H1 (cell line): ENCODE data around the gene KIDINS220. TPM values are rescaled to one million over a fixed set of nuclear protein-coding genes. Genes with fewer than 3 reads are reported as not detected.

Experiments used
- CTCF ChIA-PET: fragments of 300-600 bp; sonication (Branson Sonifier 250); formaldehyde crosslinking; loops from one replicate; lab custom pipeline; 2021; ENCODE audit not compliant: partially characterized antibody; lab: Charles Lee
- POLR2A ChIA-PET: fragments of 300-600 bp; sonication (Branson Sonifier 250); formaldehyde crosslinking; loops from one replicate; lab custom pipeline; 2021; ENCODE audit warnings: inconsistent platforms; ENCODE audit not compliant: partially characterized antibody; lab: Charles Lee
- DNase-seq, 2 experiments: peaks; one replicate each; pipeline versions ENCODE4 v3.0.0 to v3.0.0-alpha.2; 2010 to 2022; ENCODE audit warnings: low spot score in 2 of 2, low read depth in 1 of 2, mixed read lengths in 1 of 2
- FAIRE-seq: peaks from 2 replicates; lab custom pipeline; 2011; peaks lifted over from hg19 to GRCh38; lab: Jason Lieb, UNC
- H2AFZ ChIP-seq: 2 replicates; pipeline ENCODE4 v1.8.1; 2012; ENCODE audit warnings: low read length, inconsistent platforms
- H2AK5ac ChIP-seq: 2 replicates; pipeline ENCODE4 v1.6.1; 2013; ENCODE audit warnings: low read depth, low read length
- H2BK120ac ChIP-seq: replicated peaks from 2 replicates; pipeline ENCODE3; 2013; ENCODE audit warnings: low read depth, low read length, inconsistent platforms
- H2BK12ac ChIP-seq: 2 replicates; pipeline ENCODE4 v1.6.1; 2013; ENCODE audit warnings: low read depth, low read length
- H2BK15ac ChIP-seq: 2 replicates; pipeline ENCODE4 v1.6.1; 2013; ENCODE audit warnings: low read length
- H2BK20ac ChIP-seq: 2 replicates; pipeline ENCODE4 v1.6.1; 2013; ENCODE audit warnings: low read length
- H2BK5ac ChIP-seq: 2 replicates; pipeline ENCODE4 v1.6.1; 2013; ENCODE audit warnings: low read depth, low read length
- H3K14ac ChIP-seq: 2 replicates; pipeline ENCODE4 v1.6.1; 2013; ENCODE audit warnings: inconsistent platforms; ENCODE audit not compliant: insufficient read length
- H3K18ac ChIP-seq: 2 replicates; pipeline ENCODE4 v1.6.1; 2013; ENCODE audit warnings: low read length; ENCODE audit errors: extremely low read depth
- H3K23ac ChIP-seq: 2 replicates; pipeline ENCODE4 v1.6.1; 2013; ENCODE audit warnings: inconsistent platforms; ENCODE audit not compliant: insufficient read length
- H3K23me2 ChIP-seq: 2 replicates; pipeline ENCODE4 v1.6.1; 2013; ENCODE audit warnings: low read depth, low read length
- H3K27ac ChIP-seq: 2 replicates; pipeline ENCODE4 v1.6.1; 2011; ENCODE audit warnings: low read depth, low read length, inconsistent platforms
- H3K27me3 ChIP-seq, 4 experiments: replicated peaks in 1 of 4; 1 replicate in 1 of 4; 2 replicates in 3 of 4; pipeline versions ENCODE4 v1.6.1 to v1.8.1; 2011 to 2013; ENCODE audit warnings: low read length in 3 of 4, mild to moderate bottlenecking in 3 of 4, inconsistent platforms in 2 of 4, mixed read lengths in 2 of 4, moderate library complexity in 1 of 4; ENCODE audit not compliant: control insufficient read depth in 3 of 4, insufficient read depth in 3 of 4; ENCODE audit errors: extremely low read depth in 1 of 4
- H3K36me3 ChIP-seq, 4 experiments: 2 replicates each; pipeline versions ENCODE4 v1.6.1 to v1.8.1; 2011 to 2013; ENCODE audit warnings: mild to moderate bottlenecking in 4 of 4, low read length in 3 of 4, moderate library complexity in 2 of 4, control low read depth in 1 of 4, inconsistent platforms in 1 of 4; ENCODE audit not compliant: insufficient read depth in 4 of 4, control insufficient read depth in 2 of 4
- H3K4ac ChIP-seq: replicated peaks from 2 replicates; pipeline ENCODE3; 2013; ENCODE audit warnings: low read length, low read depth, mixed read lengths, inconsistent platforms; ENCODE audit not compliant: insufficient read length
- H3K4me1 ChIP-seq, 4 experiments: replicated peaks in 1 of 4; 1 replicate in 1 of 4; 2 replicates in 3 of 4; pipeline versions ENCODE4 v1.6.1 to v1.8.1; 2011 to 2013; ENCODE audit warnings: low read length in 3 of 4, inconsistent platforms in 2 of 4, mixed read lengths in 1 of 4; ENCODE audit not compliant: insufficient read depth in 4 of 4, control insufficient read depth in 3 of 4
- H3K4me2 ChIP-seq, 2 experiments: 2 replicates each; pipeline versions ENCODE4 v1.6.1 to v1.8.1; 2011 to 2013; ENCODE audit warnings: low read depth in 2 of 2, low read length in 2 of 2, control low read depth in 1 of 2, inconsistent platforms in 1 of 2, mild to moderate bottlenecking in 1 of 2; ENCODE audit not compliant: insufficient read depth in 1 of 2
- H3K4me3 ChIP-seq, 4 experiments: fragments of 200-600, 300-600 bp in 1 of 4; sonication (generic), shearing (Covaris generic), sonication (Bioruptor Twin) in 1 of 4; 2 replicates each; pipeline versions ENCODE4 v1.5.1 to v1.8.1; 2011 to 2016; ENCODE audit warnings: low read length in 4 of 4, low read depth in 3 of 4, control low read depth in 2 of 4, inconsistent platforms in 2 of 4, mild to moderate bottlenecking in 2 of 4, mixed read lengths in 1 of 4, moderate library complexity in 1 of 4; ENCODE audit not compliant: insufficient read depth in 2 of 4; ENCODE audit errors: extremely low read depth in 1 of 4
- H3K56ac ChIP-seq: replicated peaks from 2 replicates; pipeline ENCODE3; 2013; ENCODE audit warnings: low read depth, mild to moderate bottlenecking, mixed read lengths, low read length, inconsistent platforms; ENCODE audit not compliant: insufficient read length
- H3K79me1 ChIP-seq: 2 replicates; pipeline ENCODE4 v1.6.1; 2013; ENCODE audit warnings: low read depth, low read length, control low read depth
- H3K79me2 ChIP-seq, 2 experiments: 2 replicates each; pipeline versions ENCODE4 v1.6.1 to v1.8.1; 2012 to 2013; ENCODE audit warnings: low read length in 2 of 2, mild to moderate bottlenecking in 2 of 2, inconsistent platforms in 1 of 2; ENCODE audit not compliant: insufficient read depth in 2 of 2, control insufficient read depth in 1 of 2
- H3K9ac ChIP-seq, 4 experiments: replicated peaks in 1 of 4; 1 replicate in 1 of 4; 2 replicates in 3 of 4; pipeline versions ENCODE4 v1.6.1 to v1.8.1; 2011 to 2013; ENCODE audit warnings: low read depth in 3 of 4, low read length in 3 of 4, control low read depth in 2 of 4, mild to moderate bottlenecking in 2 of 4, moderate library complexity in 2 of 4, inconsistent platforms in 1 of 4; ENCODE audit errors: extremely low read depth in 1 of 4
- H3K9me3 ChIP-seq, 2 experiments: 2 replicates each; pipeline versions ENCODE4 v1.6.1 to v1.8.1; 2012 to 2013; ENCODE audit warnings: mild to moderate bottlenecking in 2 of 2, moderate library complexity in 2 of 2, control low read depth in 1 of 2, inconsistent platforms in 1 of 2, low read depth in 1 of 2, low read length in 1 of 2, mixed read lengths in 1 of 2; ENCODE audit not compliant: insufficient read depth in 2 of 2
- H4K20me1 ChIP-seq, 2 experiments: replicated peaks in 1 of 2; 2 replicates each; pipeline versions ENCODE3 to v1.8.1; 2011 to 2013; ENCODE audit warnings: inconsistent platforms in 2 of 2, low read length in 2 of 2, mild to moderate bottlenecking in 1 of 2; ENCODE audit not compliant: insufficient read depth in 2 of 2, control insufficient read depth in 1 of 2
- H4K5ac ChIP-seq: 2 replicates; pipeline ENCODE4 v1.6.1; 2013; ENCODE audit warnings: low read length, low read depth, mixed read lengths, inconsistent platforms; ENCODE audit not compliant: insufficient read length
- H4K8ac ChIP-seq: 2 replicates; pipeline ENCODE4 v1.8.0; 2013; ENCODE audit warnings: mild to moderate bottlenecking, moderate library complexity, low read length, inconsistent platforms; ENCODE audit not compliant: insufficient read depth; ENCODE audit errors: extremely low read depth
- H4K91ac ChIP-seq: replicated peaks from 2 replicates; pipeline ENCODE3; 2013; ENCODE audit warnings: low read length, mixed read lengths, inconsistent platforms; ENCODE audit not compliant: insufficient read length
- ATF2 ChIP-seq: IDR thresholded peaks from 2 replicates; pipeline ENCODE4 v1.6.1; 2012; ENCODE audit warnings: low read length, inconsistent platforms
- BCL11A ChIP-seq, 2 experiments: IDR thresholded peaks; one replicate each; pipeline ENCODE4 v1.6.1; 2011; ENCODE audit warnings: low read depth in 2 of 2, low read length in 2 of 2, mild to moderate bottlenecking in 2 of 2
- CBX8 ChIP-seq: fragments of 300-800, 300-1000 bp; sonication (generic); IDR thresholded peaks from 2 replicates; pipeline ENCODE4 v1.7.1; 2016; ENCODE audit warnings: low read depth, low read length, borderline replicate concordance
- CTBP2 ChIP-seq: IDR thresholded peaks from 2 replicates; pipeline ENCODE4 v1.7.0; 2011; ENCODE audit warnings: borderline replicate concordance, mild to moderate bottlenecking, moderate library complexity, mixed read lengths, low read length; ENCODE audit not compliant: insufficient read depth, insufficient read length
- HDAC6 ChIP-seq: IDR thresholded peaks from one replicate; pipeline ENCODE4 v1.7.1; 2012; ENCODE audit warnings: low read depth, mild to moderate bottlenecking, inconsistent platforms, low read length, moderate library complexity
- SIX5 ChIP-seq: IDR thresholded peaks from 2 replicates; pipeline ENCODE4 v1.6.1; 2011; ENCODE audit warnings: mild to moderate bottlenecking, low read depth, low read length
- SRF ChIP-seq: IDR thresholded peaks from 2 replicates; pipeline ENCODE4 v1.6.1; 2011; ENCODE audit warnings: mild to moderate bottlenecking, low read depth, low read length, moderate library complexity
- WGBS, 2 experiments: shearing (Covaris generic) in 1 of 2; methylation state at CpG; one replicate each; pipeline versions ENCODE4 v1.1.6 to v1.1.7; 2013 to 2015; ENCODE audit warnings: low lambda C conversion rate in 2 of 2, mixed read lengths in 2 of 2, inconsistent platforms in 1 of 2, low coverage in 1 of 2, missing lambda C conversion rate in 1 of 2; ENCODE audit not compliant: insufficient replicate concordance in 2 of 2, insufficient coverage in 1 of 2, insufficient read length in 1 of 2; ENCODE audit errors: extremely low coverage in 1 of 2, missing lambda C conversion rate in 1 of 2; 5-methylcytosine and 5-hydroxymethylcytosine counted together
- polyA plus RNA-seq, 7 experiments: library from polyadenylated mRNA; depleted of rRNA in 3 of 7; stranded (reverse) in 5 of 7; unstranded in 2 of 7; fragments of >200 nt in 5 of 7; fragments of 200-250 nt in 2 of 7; gene quantifications; 1 replicate in 5 of 7; 2 replicates in 1 of 7; 4 replicates in 1 of 7; pipeline versions ENCODE4 v1.2.1 to v1.2.3, GENCODE V29; 2011 to 2013; ENCODE audit warnings: missing spikeins in 2 of 7, mixed read lengths in 2 of 7
- total RNA-seq: library from RNA; stranded (reverse); fragmentation: NEBNext Ultra II Directional; extraction: Animal tissue kit (Norgen Biotek cat#: 25700); gene quantifications from 2 replicates; pipeline ENCODE4 v1.2.1, GENCODE V29; 2021

The KIDINS220 gene
- total and polyA plus RNA-seq, 2 of the 8 experiments (the other 6 are each of a cell fraction or from before 2014, with no cell fraction given): 21.2 to 27.1 TPM

DNA sequence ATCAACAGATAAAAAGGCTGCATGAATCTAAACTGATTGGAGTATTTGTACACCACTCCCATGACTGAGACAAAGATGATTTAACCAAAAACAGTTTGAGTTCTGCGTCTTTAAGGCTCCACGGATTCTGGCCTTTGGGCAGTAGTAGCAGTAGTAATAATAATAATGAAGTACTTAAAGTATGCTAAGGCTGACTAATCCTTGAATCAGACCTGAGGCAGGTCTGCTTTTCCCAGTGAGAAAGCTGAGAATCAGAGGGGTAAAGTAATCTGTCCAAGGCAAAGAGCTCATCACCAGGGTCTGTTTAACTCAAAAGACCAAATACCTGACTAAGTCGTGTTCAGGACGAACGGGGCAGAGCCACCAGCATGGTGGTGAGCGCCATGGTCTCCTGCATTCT is 94.2 kb downstream of the KIDINS220 start:
- Histone ChIP-seq H2BK12ac (no peak overlapping the region), H3K27ac (no peak overlapping the region), H3K4me3 (no peak overlapping the region), H3K9me3 (no peaks in the 10 kb centered on the region), H4K20me1 (no peaks in the 10 kb centered on the region), H3K4me2 (no peak overlapping the region), H3K4me1 (no peaks in the 10 kb centered on the region), H3K56ac (no peak overlapping the region), H3K36me3 (no peaks in the 10 kb centered on the region; a peak in 2 of 8 replicates), H3K4ac (no peak overlapping the region), H2BK15ac (no peak overlapping the region), H4K8ac (no peak overlapping the region), H3K27me3 (no peaks in the 10 kb centered on the region), H2AFZ (no peak overlapping the region), H2BK20ac (no peak overlapping the region), H4K5ac (no peak overlapping the region), H3K9ac (peak overlapping the region in 1 of 4 experiments; percentile 34; a peak in 1 of 7 replicates), H3K23ac (no peak overlapping the region), H2BK5ac (no peak overlapping the region), H3K79me2 (no peaks in the 10 kb centered on the region), H4K91ac (no peak overlapping the region), H2BK120ac (no peak overlapping the region), H3K23me2 (no peaks in the 10 kb centered on the region), H2AK5ac (no peak overlapping the region), H3K18ac (no peak overlapping the region), H3K14ac (no peak overlapping the region), H3K79me1 (no peaks in the 10 kb centered on the region)
- CTCF ChIA-PET: interaction anchor here (1.0 to 1.7 kb wide), 4 partner anchors 13 to 72 kb away, joined by 3 to 4 read pairs (median 4); no protein-coding TSS in a partner anchor
- POLR2A ChIA-PET: no interaction called here
- FAIRE-seq (no peak), DNase-seq (no peak)
- 91% methylated on average over 6 of the region's 6 CpGs; no CpG with 5 or more reads in 1 of the 2 experiments for WGBS, 2 experiments
- TF ChIP-seq CBX8 (no peak), ATF2 (no peak), CTBP2 (no peak), BCL11A (IDR thresholded peaks at IDR 0.05; ENCODE audit: low read depth in 2 of 2, low read length in 2 of 2) (no peak), SIX5 (no peak), SRF (no peak), HDAC6 (no peak)
